ENCODE measurements around the gene DSG3. TPM values are rescaled to one million over a fixed set of nuclear protein-coding genes. Genes with fewer than 3 reads are reported as not detected.

DSG3 gene
- total RNA-seq, 1 experiment from 2014 or later: 0.04 TPM

DNA sequence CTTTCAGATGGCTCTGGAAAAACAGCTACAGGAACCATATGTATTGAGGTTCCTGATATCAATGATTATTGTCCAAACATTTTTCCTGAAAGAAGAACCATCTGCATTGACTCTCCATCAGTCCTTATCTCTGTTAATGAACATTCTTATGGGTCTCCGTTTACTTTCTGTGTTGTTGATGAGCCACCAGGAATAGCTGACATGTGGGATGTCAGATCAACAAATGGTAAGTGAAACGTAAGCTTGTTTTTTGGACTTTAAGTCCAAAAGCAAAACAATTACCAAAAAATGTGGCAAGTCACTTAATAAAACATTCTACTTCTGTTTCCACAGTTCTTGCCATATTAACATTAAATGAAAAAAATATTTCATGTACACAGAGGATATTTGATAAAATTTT, 44.1 kb upstream of the DSG3 start:
- Histone ChIP-seq H2AFZ (ENCODE audit: low read length) (no peak overlapping the region), H3K4ac (ENCODE audit: low read depth, low read length) (no peak overlapping the region), H3K9ac (ENCODE audit: extremely low read depth, insufficient read length, low read length) (no peak overlapping the region), H3K27me3 (ENCODE audit: insufficient read depth, low read length) (no peaks in the 10 kb centered on the region), H3K4me1 (ENCODE audit: insufficient read depth, low read length) (no peaks in the 10 kb centered on the region), H3T11ph (ENCODE audit: low read length) (no peak overlapping the region), H2BK120ac (ENCODE audit: low read depth, low read length, poor library complexity, severe bottlenecking) (no peak overlapping the region), H3K4me2 (ENCODE audit: insufficient read depth, insufficient read length, low read length) (no peak overlapping the region), H4K91ac (ENCODE audit: insufficient read length, low read depth, low read length) (no peak overlapping the region), H4K5ac (ENCODE audit: insufficient read length, low read depth, low read length) (no peak overlapping the region), H2BK12ac (ENCODE audit: insufficient read length, low read depth, low read length) (no peak overlapping the region), H3K14ac (ENCODE audit: insufficient read depth, low read length) (no peak overlapping the region), H4K8ac (replicated peaks; ENCODE audit: insufficient read length, low read depth, low read length) (no peak overlapping the region), H3K79me1 (ENCODE audit: insufficient read depth, low read depth, low read length, poor library complexity, severe bottlenecking) (no peaks in the 10 kb centered on the region), H3K9me3 (ENCODE audit: control insufficient read depth, low read depth, low read length) (no peaks in the 10 kb centered on the region), H3K23me2 (ENCODE audit: insufficient read length, low read depth, low read length, poor library complexity, severe bottlenecking) (no peaks in the 10 kb centered on the region), H3K27ac (ENCODE audit: insufficient read length, low read depth, low read length) (no peak overlapping the region), H3K23ac (ENCODE audit: insufficient read length, low read depth, low read length) (no peak overlapping the region), H2BK5ac (ENCODE audit: insufficient read length, low read length) (no peak overlapping the region), H2BK15ac (ENCODE audit: low read depth, low read length) (no peak overlapping the region), H3K18ac (ENCODE audit: insufficient read length, low read depth, low read length) (no peak overlapping the region), H2BK20ac (ENCODE audit: low read depth, low read length, poor library complexity, severe bottlenecking) (no peak overlapping the region), H4K20me1 (ENCODE audit: control insufficient read depth, insufficient read depth, insufficient read length) (no peaks in the 10 kb centered on the region), H3K56ac (ENCODE audit: insufficient read length, low read depth, low read length) (no peak overlapping the region), H3K79me2 (ENCODE audit: insufficient read depth, low read length) (no peaks in the 10 kb centered on the region), H2AK5ac (ENCODE audit: insufficient read length, low read length) (no peak overlapping the region)
- no peak overlapping the region for H3K4me3 Mint-ChIP-seq
- H3K36me3 Mint-ChIP-seq (ENCODE audit: insufficient read depth in 1 of 3, low read depth in 3 of 3): no peaks in the 10 kb centered on the region
- H3K27me3 Mint-ChIP-seq (ENCODE audit: low read depth): no peaks in the 10 kb centered on the region
- TF ChIP-seq, protein P1, sequence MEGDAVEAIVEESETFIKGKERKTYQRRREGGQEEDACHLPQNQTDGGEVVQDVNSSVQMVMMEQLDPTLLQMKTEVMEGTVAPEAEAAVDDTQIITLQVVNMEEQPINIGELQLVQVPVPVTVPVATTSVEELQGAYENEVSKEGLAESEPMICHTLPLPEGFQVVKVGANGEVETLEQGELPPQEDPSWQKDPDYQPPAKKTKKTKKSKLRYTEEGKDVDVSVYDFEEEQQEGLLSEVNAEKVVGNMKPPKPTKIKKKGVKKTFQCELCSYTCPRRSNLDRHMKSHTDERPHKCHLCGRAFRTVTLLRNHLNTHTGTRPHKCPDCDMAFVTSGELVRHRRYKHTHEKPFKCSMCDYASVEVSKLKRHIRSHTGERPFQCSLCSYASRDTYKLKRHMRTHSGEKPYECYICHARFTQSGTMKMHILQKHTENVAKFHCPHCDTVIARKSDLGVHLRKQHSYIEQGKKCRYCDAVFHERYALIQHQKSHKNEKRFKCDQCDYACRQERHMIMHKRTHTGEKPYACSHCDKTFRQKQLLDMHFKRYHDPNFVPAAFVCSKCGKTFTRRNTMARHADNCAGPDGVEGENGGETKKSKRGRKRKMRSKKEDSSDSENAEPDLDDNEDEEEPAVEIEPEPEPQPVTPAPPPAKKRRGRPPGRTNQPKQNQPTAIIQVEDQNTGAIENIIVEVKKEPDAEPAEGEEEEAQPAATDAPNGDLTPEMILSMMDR (conservative IDR thresholded peaks at IDR 0.05): no peak
- no CpG with 5 or more reads among the region's 2 CpGs for WGBS (ENCODE audit: extremely low coverage, insufficient read length, low lambda C conversion rate)
- no peaks in the 10 kb centered on the region for H3K4me1 Mint-ChIP-seq
- no peak for DNase-seq
- no peaks in the 10 kb centered on the region for H3K9me3 Mint-ChIP-seq
- H3K27ac Mint-ChIP-seq: no peak overlapping the region
